Activated CD4-positive, CD25-positive, alpha-beta regulatory T cell treated with anti-CD3 and anti-CD28 coated beads, Interleukin-2, amount 50 U/mL, for 72 hours (primary cell): ENCODE measurements around the gene TNNT2.

Experiments used
- DNase-seq: peaks from one replicate; pipeline ENCODE4 v3.0.0; 2021

Gene TNNT2

GRCh38 chr1:201309416-201309815 is 68.1 kb downstream of the TNNT2 start:
- no peak for DNase-seq
